ENCODE data around the gene SLC1A1. TPM values are rescaled to one million over a fixed set of nuclear protein-coding genes. Genes with fewer than 3 reads are reported as not detected.
A peak's percentile ranks its signal among the peaks of the same experiment; 100 is the strongest.
"Not testable (repeated sequence)": the region's sequence is repeated elsewhere in the genome, so short reads cannot be mapped to it uniquely, and the experiment has no call there.

SLC1A1 gene
- total RNA-seq, 2 donors from 2014 or later, result 32.0 to 42.3 TPM

- ATAC-seq; DNase-seq; intact Hi-C loops (cut with DNase I, micrococcal nuclease): not testable (repeated sequence)
Observed at GRCh38 chr9:4533881-4534280, 43.6 kb downstream of the SLC1A1 start.

- intact Hi-C loops (cut with DNase I, micrococcal nuclease); DNase-seq; ATAC-seq: not testable (repeated sequence)
Observed at GRCh38 chr9:4536196-4536595, 45.9 kb downstream of the SLC1A1 start.

GRCh38 chr9:4537581-4537980 lies 47.3 kb downstream of the SLC1A1 start:
- intact Hi-C loops (cut with DNase I, micrococcal nuclease), result no loop called here
- DNase-seq (no peak), ATAC-seq (no peak)

GRCh38 chr9:4538107-4538506 lies 47.8 kb downstream of the SLC1A1 start:
- ATAC-seq, result peak; percentile 73
- intact Hi-C loops (cut with DNase I, micrococcal nuclease), result no loop called here
- DNase-seq, result no peak

GRCh38 chr9:4538621-4539020 lies 48.4 kb downstream of the SLC1A1 start:
- intact Hi-C loops (cut with DNase I, micrococcal nuclease), result no loop called here
- no peak for DNase-seq
- ATAC-seq, result no peak

GRCh38 chr9:4540425-4540824 lies 50.2 kb downstream of the SLC1A1 start:
- intact Hi-C loops (cut with DNase I, micrococcal nuclease), result no loop called here
- ATAC-seq, result no peak
- no peak for DNase-seq

GRCh38 chr9:4541281-4541680 lies 51.0 kb downstream of the SLC1A1 start:
- intact Hi-C loops (cut with DNase I, micrococcal nuclease), result no loop called here
- no peak for ATAC-seq
- DNase-seq, result no peak

- ATAC-seq (no peak), DNase-seq (no peak)
- intact Hi-C loops (cut with DNase I, micrococcal nuclease), result no loop called here
Observed at GRCh38 chr9:4541856-4542255, 51.6 kb downstream of the SLC1A1 start.

GRCh38 chr9:4544714-4545113 lies 54.4 kb downstream of the SLC1A1 start:
- DNase-seq; ATAC-seq; intact Hi-C loops (cut with DNase I, micrococcal nuclease): not testable (repeated sequence)

GRCh38 chr9:4547016-4547415 lies 56.7 kb downstream of the SLC1A1 start:
- intact Hi-C loops (cut with DNase I, micrococcal nuclease), result no loop called here
- no peak for DNase-seq
- no peak for ATAC-seq

- DNase-seq (peak in 1 of 2 donors; percentile 40), ATAC-seq (peak; percentile 61)
- intact Hi-C loops (cut with DNase I, micrococcal nuclease), result no loop called here
Observed at GRCh38 chr9:4548811-4549725, 58.8 kb downstream of the SLC1A1 start.

GRCh38 chr9:4549751-4550295 lies 59.6 kb downstream of the SLC1A1 start:
- intact Hi-C loops (cut with DNase I, micrococcal nuclease), result no loop called here
- DNase-seq (no peak), ATAC-seq (no peak)

GRCh38 chr9:4550777-4551484 lies 60.7 kb downstream of the SLC1A1 start:
- ATAC-seq, result no peak
- intact Hi-C loops (cut with DNase I, micrococcal nuclease), result no loop called here

GRCh38 chr9:4553951-4554381 lies 63.7 kb downstream of the SLC1A1 start:
- ATAC-seq, result no peak
- DNase-seq, result no peak
- intact Hi-C loops (cut with DNase I, micrococcal nuclease), result no loop called here

More at GRCh38 chr9:4550777-4551484, 60.7 kb downstream of the SLC1A1 start:
- no peak for DNase-seq

GRCh38 chr9:4555236-4555635 lies 65.0 kb downstream of the SLC1A1 start:
- ATAC-seq, result no peak
- intact Hi-C loops (cut with DNase I, micrococcal nuclease), result no loop called here

GRCh38 chr9:4558371-4558998 lies 68.2 kb downstream of the SLC1A1 start:
- ATAC-seq, result no peak
- intact Hi-C loops (cut with DNase I, micrococcal nuclease), result no loop called here
- no peak for DNase-seq

More at GRCh38 chr9:4555236-4555635, 65.0 kb downstream of the SLC1A1 start:
- no peak for DNase-seq

- ATAC-seq, result no peak
- intact Hi-C loops (cut with DNase I, micrococcal nuclease), result no loop called here
- no peak for DNase-seq
Observed at GRCh38 chr9:4559261-4560182, 69.3 kb downstream of the SLC1A1 start.

GRCh38 chr9:4563105-4563504 lies 72.8 kb downstream of the SLC1A1 start:
- DNase-seq (no peak), ATAC-seq (no peak)
- intact Hi-C loops (cut with DNase I, micrococcal nuclease), result no loop called here

All from left colon (tissue), 2 donors.